ENCODE results near the gene NT5DC1.

NT5DC1 gene

GRCh38 chr6:116100419-116101301, at the start of gene NT5DC1:
Gene NT5DC1, plus strand, starts transcription at chr6:116100853. Its CDS starts 78 bp downstream, at chr6:116100931.
- DNase-seq, result peak; percentile 61

- no peak for DNase-seq
Measured at GRCh38 chr6:116051244-116051643, 49.4 kb upstream of the NT5DC1 start.

- DNase-seq, result no peak
Measured at GRCh38 chr6:116055513-116055912, 45.1 kb upstream of the NT5DC1 start.

GRCh38 chr6:116057766-116058165, 42.9 kb upstream of the NT5DC1 start:
- no peak for DNase-seq

GRCh38 chr6:116059713-116060571, 40.7 kb upstream of the NT5DC1 start:
- peak; percentile 3 for DNase-seq

GRCh38 chr6:116060572-116061283, 39.9 kb upstream of the NT5DC1 start, which contains the start of gene FRK:
Gene FRK, minus strand, starts transcription at chr6:116060891. Its CDS starts 580 bp downstream, at chr6:116060311.
- DNase-seq, result peak; percentile 34

GRCh38 chr6:116062496-116062895, 38.2 kb upstream of the NT5DC1 start:
- no peak for DNase-seq

GRCh38 chr6:116064666-116065065, 36.0 kb upstream of the NT5DC1 start:
- no peak for DNase-seq

- DNase-seq, result no peak
Measured at GRCh38 chr6:116066789-116067188, 33.9 kb upstream of the NT5DC1 start.

- DNase-seq, result no peak
Measured at GRCh38 chr6:116070101-116070500, 30.6 kb upstream of the NT5DC1 start.

- no peak for DNase-seq
Measured at GRCh38 chr6:116070616-116071389, 29.9 kb upstream of the NT5DC1 start.

- DNase-seq, result no peak
Measured at GRCh38 chr6:116072368-116072767, 28.3 kb upstream of the NT5DC1 start.

- DNase-seq, result peak; percentile 18
Measured at GRCh38 chr6:116073765-116074440, 26.8 kb upstream of the NT5DC1 start.

GRCh38 chr6:116074732-116075390, 25.8 kb upstream of the NT5DC1 start:
- no peak for DNase-seq

- DNase-seq, result no peak
Measured at GRCh38 chr6:116078522-116078921, 22.1 kb upstream of the NT5DC1 start.

GRCh38 chr6:116078945-116079344, 21.7 kb upstream of the NT5DC1 start:
- no peak for DNase-seq

GRCh38 chr6:116083052-116083451, 17.6 kb upstream of the NT5DC1 start:
- DNase-seq, result no peak

- no peak for DNase-seq
Measured at GRCh38 chr6:116084284-116084683, 16.4 kb upstream of the NT5DC1 start.

GRCh38 chr6:116087437-116088027, 13.1 kb upstream of the NT5DC1 start:
- peak; percentile 60 for DNase-seq

GRCh38 chr6:116088946-116089345, 11.7 kb upstream of the NT5DC1 start:
- DNase-seq, result no peak

GRCh38 chr6:116090251-116090650, 10.4 kb upstream of the NT5DC1 start:
- no peak for DNase-seq

All from fibroblast of upper back skin (primary cell).